ENCODE measurements around the gene STK26.
"Not testable (repeated sequence)": the region's sequence is repeated elsewhere in the genome, so short reads cannot be mapped to it uniquely, and the experiment has no call there.

The STK26 gene

GRCh38 chrX:132022967-132023895 lies at the start of gene STK26:
STK26 (plus strand) TSS chrX:132023302; CDS start chrX:132023618, 316 bp downstream.
- Histone ChIP-seq H3K9ac (ENCODE audit: low read depth, low read length) (peak within 1 kb of the TSS; percentile 86), H3K36me3 (ENCODE audit: insufficient read depth, low read depth, low read length) (no peaks in the 10 kb centered on the region), H3K4me1 (ENCODE audit: insufficient read depth, low read length) (peaks cover 6% of the 10 kb centered on the region), H3K9me3 (ENCODE audit: insufficient read depth, low read depth, low read length) (no peaks in the 10 kb centered on the region), H3K4me3 (ENCODE audit: low read length) (peak within 1 kb of the TSS; percentile 86), H3K27me3 (ENCODE audit: insufficient read depth, low read length) (no peaks in the 10 kb centered on the region; the same call in 1 of the 2 replicates), H3K27ac (ENCODE audit: low read length) (no peak within 1 kb of the TSS)

GRCh38 chrX:131975851-131976250 lies 47.3 kb upstream of the STK26 start:
- Histone ChIP-seq H3K4me3 (ENCODE audit: low read length) (no peak overlapping the region), H3K4me1 (ENCODE audit: insufficient read depth, low read length) (no peaks in the 10 kb centered on the region; the same call in 1 of the 2 replicates), H3K27me3 (ENCODE audit: insufficient read depth, low read length) (no peaks in the 10 kb centered on the region), H3K9me3 (ENCODE audit: insufficient read depth, low read depth, low read length) (no peaks in the 10 kb centered on the region), H3K36me3 (ENCODE audit: insufficient read depth, low read depth, low read length) (no peaks in the 10 kb centered on the region), H3K27ac (ENCODE audit: low read length) (no peak overlapping the region), H3K9ac (ENCODE audit: low read depth, low read length) (no peak overlapping the region)

- Histone ChIP-seq H3K27me3 (ENCODE audit: insufficient read depth, low read length) (no peaks in the 10 kb centered on the region), H3K9ac (ENCODE audit: low read depth, low read length) (no peak overlapping the region), H3K27ac (ENCODE audit: low read length) (no peak overlapping the region), H3K9me3 (ENCODE audit: insufficient read depth, low read depth, low read length) (no peaks in the 10 kb centered on the region), H3K4me1 (ENCODE audit: insufficient read depth, low read length) (no peaks in the 10 kb centered on the region; the same call in 1 of the 2 replicates), H3K4me3 (ENCODE audit: low read length) (no peak overlapping the region), H3K36me3 (ENCODE audit: insufficient read depth, low read depth, low read length) (no peaks in the 10 kb centered on the region)
Observed at GRCh38 chrX:131977619-131978018, 45.5 kb upstream of the STK26 start.

GRCh38 chrX:131979116-131979515 lies 44.0 kb upstream of the STK26 start:
- Histone ChIP-seq H3K27me3 (ENCODE audit: insufficient read depth, low read length) (no peaks in the 10 kb centered on the region), H3K9me3 (ENCODE audit: insufficient read depth, low read depth, low read length) (no peaks in the 10 kb centered on the region), H3K4me3 (ENCODE audit: low read length) (no peak overlapping the region), H3K4me1 (ENCODE audit: insufficient read depth, low read length) (no peaks in the 10 kb centered on the region; the same call in 1 of the 2 replicates), H3K9ac (ENCODE audit: low read depth, low read length) (no peak overlapping the region), H3K27ac (ENCODE audit: low read length) (no peak overlapping the region), H3K36me3 (ENCODE audit: insufficient read depth, low read depth, low read length) (no peaks in the 10 kb centered on the region)

- no peak overlapping the region for H3K4me3 ChIP-seq (ENCODE audit: low read length)
- no peaks in the 10 kb centered on the region for H3K36me3 ChIP-seq (ENCODE audit: insufficient read depth, low read depth, low read length)
- no peaks in the 10 kb centered on the region for H3K27me3 ChIP-seq (ENCODE audit: insufficient read depth, low read length)
- peaks cover 3% of the 10 kb centered on the region; the same call in 1 of the 2 replicates for H3K4me1 ChIP-seq (ENCODE audit: insufficient read depth, low read length)
- H3K9ac ChIP-seq (ENCODE audit: low read depth, low read length), result no peak overlapping the region
- no peak overlapping the region for H3K27ac ChIP-seq (ENCODE audit: low read length)
- no peaks in the 10 kb centered on the region for H3K9me3 ChIP-seq (ENCODE audit: insufficient read depth, low read depth, low read length)
Observed at GRCh38 chrX:131985526-131986049, 37.5 kb upstream of the STK26 start.

- no peak overlapping the region for H3K4me3 ChIP-seq (ENCODE audit: low read length)
- H3K27ac ChIP-seq (ENCODE audit: low read length), result no peak overlapping the region
- no peaks in the 10 kb centered on the region for H3K27me3 ChIP-seq (ENCODE audit: insufficient read depth, low read length)
- no peaks in the 10 kb centered on the region for H3K9me3 ChIP-seq (ENCODE audit: insufficient read depth, low read depth, low read length)
- H3K4me1 ChIP-seq (ENCODE audit: insufficient read depth, low read length), result peaks cover 3% of the 10 kb centered on the region; the same call in 1 of the 2 replicates
- H3K36me3 ChIP-seq (ENCODE audit: insufficient read depth, low read depth, low read length), result no peaks in the 10 kb centered on the region
- no peak overlapping the region for H3K9ac ChIP-seq (ENCODE audit: low read depth, low read length)
Observed at GRCh38 chrX:131987252-131987651, 35.9 kb upstream of the STK26 start.

GRCh38 chrX:131988236-131988635 lies 34.9 kb upstream of the STK26 start:
- Histone ChIP-seq H3K27ac (ENCODE audit: low read length) (no peak overlapping the region), H3K9me3 (ENCODE audit: insufficient read depth, low read depth, low read length) (no peaks in the 10 kb centered on the region), H3K9ac (ENCODE audit: low read depth, low read length) (no peak overlapping the region), H3K36me3 (ENCODE audit: insufficient read depth, low read depth, low read length) (no peaks in the 10 kb centered on the region), H3K27me3 (ENCODE audit: insufficient read depth, low read length) (no peaks in the 10 kb centered on the region), H3K4me3 (ENCODE audit: low read length) (no peak overlapping the region), H3K4me1 (ENCODE audit: insufficient read depth, low read length) (peaks cover 3% of the 10 kb centered on the region; the same call in 1 of the 2 replicates)

- Histone ChIP-seq H3K4me3 (ENCODE audit: low read length) (no peak overlapping the region), H3K9me3 (ENCODE audit: insufficient read depth, low read depth, low read length) (no peaks in the 10 kb centered on the region), H3K9ac (ENCODE audit: low read depth, low read length) (no peak overlapping the region), H3K36me3 (ENCODE audit: insufficient read depth, low read depth, low read length) (no peaks in the 10 kb centered on the region), H3K27me3 (ENCODE audit: insufficient read depth, low read length) (no peaks in the 10 kb centered on the region), H3K4me1 (ENCODE audit: insufficient read depth, low read length) (no peaks in the 10 kb centered on the region), H3K27ac (ENCODE audit: low read length) (no peak overlapping the region)
Observed at GRCh38 chrX:132001127-132001526, 22.0 kb upstream of the STK26 start.

GRCh38 chrX:132004728-132005127 lies 18.4 kb upstream of the STK26 start:
- H3K4me1 ChIP-seq (ENCODE audit: insufficient read depth, low read length), result no peaks in the 10 kb centered on the region
- H3K4me3 ChIP-seq (ENCODE audit: low read length), result no peak overlapping the region
- H3K36me3 ChIP-seq (ENCODE audit: insufficient read depth, low read depth, low read length), result no peaks in the 10 kb centered on the region
- H3K27ac ChIP-seq (ENCODE audit: low read length), result no peak overlapping the region
- H3K9ac ChIP-seq (ENCODE audit: low read depth, low read length), result no peak overlapping the region
- H3K27me3 ChIP-seq (ENCODE audit: insufficient read depth, low read length), result no peaks in the 10 kb centered on the region
- no peaks in the 10 kb centered on the region for H3K9me3 ChIP-seq (ENCODE audit: insufficient read depth, low read depth, low read length)

GRCh38 chrX:132009350-132009749 lies 13.8 kb upstream of the STK26 start:
- H3K27ac ChIP-seq (ENCODE audit: low read length), result no peak overlapping the region
- no peak overlapping the region for H3K9ac ChIP-seq (ENCODE audit: low read depth, low read length)
- H3K9me3 ChIP-seq (ENCODE audit: insufficient read depth, low read depth, low read length), result no peaks in the 10 kb centered on the region
- H3K27me3 ChIP-seq (ENCODE audit: insufficient read depth, low read length), result no peaks in the 10 kb centered on the region
- H3K4me3 ChIP-seq (ENCODE audit: low read length), result no peak overlapping the region
- no peaks in the 10 kb centered on the region for H3K4me1 ChIP-seq (ENCODE audit: insufficient read depth, low read length)
- H3K36me3 ChIP-seq (ENCODE audit: insufficient read depth, low read depth, low read length), result no peaks in the 10 kb centered on the region

- not testable (repeated sequence) for H3K9me3 ChIP-seq (ENCODE audit: insufficient read depth, low read depth, low read length)
Observed at GRCh38 chrX:132010213-132010612, 12.9 kb upstream of the STK26 start.

GRCh38 chrX:132015875-132016274 lies 7.2 kb upstream of the STK26 start:
- H3K4me3 ChIP-seq (ENCODE audit: low read length), result no peak overlapping the region
- H3K27ac ChIP-seq (ENCODE audit: low read length), result no peak overlapping the region
- no peaks in the 10 kb centered on the region for H3K9me3 ChIP-seq (ENCODE audit: insufficient read depth, low read depth, low read length)
- no peaks in the 10 kb centered on the region for H3K27me3 ChIP-seq (ENCODE audit: insufficient read depth, low read length)
- no peaks in the 10 kb centered on the region for H3K4me1 ChIP-seq (ENCODE audit: insufficient read depth, low read length)
- H3K9ac ChIP-seq (ENCODE audit: low read depth, low read length), result no peak overlapping the region
- no peaks in the 10 kb centered on the region for H3K36me3 ChIP-seq (ENCODE audit: insufficient read depth, low read depth, low read length)

More at GRCh38 chrX:132010213-132010612, 12.9 kb upstream of the STK26 start:
- H3K36me3 ChIP-seq (ENCODE audit: insufficient read depth, low read depth, low read length); H3K4me1 ChIP-seq (ENCODE audit: insufficient read depth, low read length); H3K4me3 ChIP-seq (ENCODE audit: low read length); H3K27ac ChIP-seq (ENCODE audit: low read length); H3K9ac ChIP-seq (ENCODE audit: low read depth, low read length); H3K27me3 ChIP-seq (ENCODE audit: insufficient read depth, low read length): not testable (repeated sequence)

Data from iPS-20b (cell line).